G401 (cell line): ENCODE results near the gene EIF1B. TPM values are rescaled to one million over a fixed set of nuclear protein-coding genes. Genes with fewer than 3 reads are reported as not detected.

ENCODE experiments used
- DNase-seq: peaks from one replicate; pipeline ENCODE4 v3.0.0-alpha.2; 2015; ENCODE audit warnings: low spot score
- in situ Hi-C: cut with HindIII; loops from 2 replicates; pipeline ENCODE4 v1.10.0; 2016; ENCODE audit warnings: low sequenced_read_pairs, mixed read lengths
- total RNA-seq: library from RNA; depleted of rRNA; stranded (reverse); fragments of >200 nt; shearing (Covaris generic); gene quantifications from 2 replicates; pipeline ENCODE4 v1.2.3, GENCODE V29; 2014; rRNA removed

Gene EIF1B
- total RNA-seq, 1 experiment from 2014 or later, result 34.2 TPM

DNA sequence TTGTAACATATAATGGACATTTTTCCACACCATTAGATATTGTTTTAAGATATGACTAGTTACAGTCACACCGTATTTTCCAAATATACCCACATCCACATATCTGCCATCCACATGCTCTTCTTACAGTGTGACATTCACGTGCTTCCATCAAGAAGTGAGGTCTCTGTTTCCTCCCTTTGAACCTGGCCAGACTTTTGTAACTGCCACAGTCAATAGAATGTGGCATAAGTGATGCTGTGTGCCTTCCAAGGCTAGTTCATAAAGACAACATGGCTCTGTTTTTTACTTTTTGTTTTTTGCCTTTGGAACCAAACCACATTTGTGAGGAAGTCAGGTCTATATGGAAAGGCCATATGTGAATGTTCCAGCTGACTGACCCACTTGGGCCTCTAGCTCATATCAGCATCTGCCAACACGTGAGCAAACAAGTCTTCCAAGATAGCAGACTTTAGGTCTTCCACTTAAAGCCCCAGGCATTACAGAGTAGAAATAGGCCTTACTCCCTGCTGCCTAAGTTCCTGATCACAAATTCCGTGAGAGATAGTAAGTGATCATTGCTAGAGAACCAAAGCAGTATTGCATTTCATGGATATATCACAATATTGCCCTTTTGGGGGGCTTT lies 27.1 kb downstream of the EIF1B start:
- in situ Hi-C loops, result no loop called here
- no peak for DNase-seq

- in situ Hi-C loops, result no loop called here
- DNase-seq, result no peak
Measured at GRCh38 chr3:40337136-40338108, 27.9 kb downstream of the EIF1B start.

DNA sequence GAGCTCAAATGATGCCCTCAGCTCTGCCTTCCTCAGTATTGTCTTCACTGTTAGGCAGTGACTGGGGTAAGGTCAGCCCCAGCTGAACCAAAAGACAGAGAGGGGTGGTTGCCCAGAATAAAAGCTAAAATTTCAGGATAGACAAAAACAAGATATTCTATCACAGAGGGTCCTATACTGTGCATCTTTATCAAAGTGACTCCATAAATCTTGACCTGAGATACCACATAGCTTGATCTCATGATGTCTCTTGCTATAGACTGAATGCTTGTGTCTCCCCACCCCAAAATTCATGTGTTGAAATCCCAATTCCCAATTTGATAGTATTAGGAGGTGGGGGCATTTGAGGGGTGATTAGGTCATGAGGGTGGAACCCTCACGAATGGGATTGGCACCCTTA lies 30.4 kb downstream of the EIF1B start:
- in situ Hi-C loops, result no loop called here

DNA sequence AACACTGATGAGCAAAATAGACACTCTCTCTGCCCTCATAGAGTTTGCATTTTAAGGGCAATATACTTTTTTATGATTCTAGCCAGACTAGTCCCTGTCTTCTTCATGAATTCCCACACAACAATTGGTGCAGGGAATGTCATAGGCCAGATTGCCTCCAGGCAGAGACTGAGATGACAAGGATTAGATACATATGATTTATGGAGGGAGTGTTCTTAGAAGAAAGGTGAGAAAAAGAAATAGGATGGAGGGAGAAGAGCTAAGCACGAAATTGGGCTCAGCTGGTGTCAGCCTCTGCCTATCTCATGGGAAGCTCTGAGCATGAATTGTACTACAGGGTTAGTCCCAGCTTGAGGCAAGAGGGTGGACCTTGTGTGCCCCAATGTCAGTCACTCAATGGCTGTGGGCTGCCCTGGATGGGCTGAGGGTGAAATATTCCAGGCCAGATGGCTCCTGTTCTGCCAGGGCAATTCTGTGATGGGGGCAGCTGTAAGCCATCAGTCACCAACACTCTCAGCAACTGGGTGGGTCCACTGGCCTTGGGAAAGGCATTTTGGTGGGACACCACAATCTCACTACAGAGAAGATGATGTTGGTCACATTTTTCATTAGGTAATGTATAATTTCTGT lies 31.1 kb downstream of the EIF1B start:
- DNase-seq, result no peak
- in situ Hi-C loops, result no loop called here

More for the DNA sequence above, 30.4 kb downstream of the EIF1B start:
- DNase-seq, result no peak

DNA sequence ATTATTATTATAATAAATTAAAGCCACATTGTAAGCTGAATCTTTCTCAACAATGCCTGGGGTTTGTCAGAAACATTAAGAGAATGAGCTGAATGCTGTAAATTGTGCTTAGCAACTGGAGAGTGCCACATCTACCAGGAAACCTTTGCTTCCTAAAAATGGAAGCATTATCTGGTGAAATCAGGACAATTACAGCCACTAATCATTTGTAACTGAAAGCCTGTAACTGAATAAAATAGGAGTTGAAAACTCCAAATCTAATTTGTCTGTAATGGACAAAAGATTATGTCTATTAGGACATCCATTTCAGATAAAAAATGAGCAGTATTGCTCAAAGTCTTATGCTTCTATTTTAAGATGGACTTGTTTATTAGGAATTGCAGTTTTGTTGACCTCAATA lies 32.2 kb downstream of the EIF1B start:
- in situ Hi-C loops, result no loop called here
- DNase-seq, result no peak

DNA sequence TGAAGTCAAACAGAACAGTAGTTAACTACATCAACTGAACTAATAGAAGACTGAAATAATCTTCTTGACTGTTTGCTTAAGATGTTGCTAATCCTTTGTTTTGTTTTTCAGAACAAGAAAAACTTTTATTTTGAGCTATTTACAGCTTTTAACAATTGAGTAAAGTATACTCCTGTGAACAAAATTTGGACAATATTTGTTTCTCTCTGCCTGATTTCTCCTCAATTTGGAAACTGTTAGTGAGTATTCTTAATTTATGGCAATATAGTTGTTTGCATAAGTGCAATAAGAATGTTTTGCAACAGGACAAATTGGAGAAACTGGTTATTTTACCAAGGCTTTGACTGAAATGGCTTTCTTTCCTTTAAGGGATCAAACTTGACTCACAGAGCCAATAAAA lies 41.0 kb downstream of the EIF1B start:
- in situ Hi-C loops, result no loop called here
- no peak for DNase-seq

- DNase-seq, result no peak
- in situ Hi-C loops, result no loop called here
Measured at GRCh38 chr3:40355410-40355809, 45.9 kb downstream of the EIF1B start.

DNA sequence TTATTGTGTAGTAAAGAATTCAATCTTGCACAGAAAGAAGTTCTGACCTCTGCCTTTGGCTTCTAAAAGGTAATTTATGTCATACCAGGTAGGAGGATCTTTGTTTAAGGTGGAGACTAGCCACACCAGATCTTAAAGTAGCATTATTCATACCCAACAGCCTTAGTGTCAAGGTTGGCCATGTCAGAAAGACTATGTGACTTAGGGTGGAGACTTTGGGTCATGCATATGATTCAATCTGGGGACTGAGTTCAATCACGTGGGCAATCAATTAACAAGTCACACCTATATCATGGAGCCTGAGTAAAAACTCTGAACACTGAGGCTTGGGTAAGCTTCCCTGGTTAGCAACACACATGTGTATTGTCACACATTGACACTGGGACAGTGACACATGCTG lies 48.9 kb downstream of the EIF1B start:
- DNase-seq, result no peak
- in situ Hi-C loops, result no loop called here

Other genes starting within 250 kb of the EIF1B start
- not detected in 2 replicates for gene ENTPD3, start 77.5 kb downstream of the EIF1B start, total RNA-seq
- 174 and 244 TPM in 2 replicates for gene RPL14, start 147.6 kb downstream of the EIF1B start, total RNA-seq
- 5.4 and 7.8 TPM in 2 replicates for gene ZNF619, start 167.4 kb downstream of the EIF1B start, total RNA-seq
- 5.4 and 10.0 TPM in 2 replicates for gene ZNF620, start 196.3 kb downstream of the EIF1B start, total RNA-seq
- gene ZNF621, start 215.3 kb downstream of the EIF1B start, total RNA-seq, result 17.8 and 17.9 TPM in 2 replicates